HG02840 (cell line): Measurements from ENCODE around the gene COBL.

Experiments
- ATAC-seq: cut with Tn5 transposase; IDR thresholded peaks from one replicate; pipeline ENCODE4 v1.9.1; 2021; ENCODE audit warnings: mild to moderate bottlenecking, moderate library complexity, moderate number of reproducible peaks; ENCODE audit not compliant: unreplicated experiment, low FRiP score

COBL gene

DNA sequence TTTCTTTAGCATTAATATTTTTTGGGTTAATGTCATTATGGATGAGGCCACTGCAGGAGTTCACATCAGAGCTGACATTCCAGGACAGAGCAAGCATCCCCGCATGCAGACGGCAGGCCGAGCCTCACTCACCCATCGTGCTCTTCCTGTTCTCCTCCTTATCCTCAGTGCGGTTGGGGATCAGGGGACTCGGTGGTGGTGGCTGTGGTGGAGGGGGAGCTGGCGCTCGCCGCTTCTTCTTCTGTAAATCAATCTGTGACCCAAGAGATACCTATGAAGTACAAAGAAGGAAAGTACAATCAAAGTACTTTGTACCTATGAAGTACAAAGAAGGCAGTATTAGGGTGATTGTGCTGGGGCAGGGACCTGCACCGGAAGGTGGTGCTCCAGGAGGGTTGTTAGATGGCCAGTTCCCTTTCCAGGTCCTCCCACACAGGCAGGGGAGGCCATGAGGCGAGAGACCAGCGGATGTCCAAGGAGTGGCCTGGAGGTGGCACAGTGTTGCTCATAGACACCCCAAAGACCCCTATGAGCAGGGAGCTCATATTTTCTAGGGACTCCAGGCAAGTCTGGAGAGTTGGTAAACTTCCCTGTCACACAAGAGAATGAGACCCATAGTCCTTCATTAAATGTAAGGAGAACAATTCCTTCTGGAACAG lies 231.4 kb downstream of the COBL start:
- ATAC-seq = no peak

GRCh38 chr7:51084121-51084520 lies 232.5 kb downstream of the COBL start:
- ATAC-seq = no peak

GRCh38 chr7:51082940-51083533 lies 233.6 kb downstream of the COBL start:
- no peak for ATAC-seq

GRCh38 chr7:51082096-51082840 lies 234.3 kb downstream of the COBL start:
- no peak for ATAC-seq

DNA sequence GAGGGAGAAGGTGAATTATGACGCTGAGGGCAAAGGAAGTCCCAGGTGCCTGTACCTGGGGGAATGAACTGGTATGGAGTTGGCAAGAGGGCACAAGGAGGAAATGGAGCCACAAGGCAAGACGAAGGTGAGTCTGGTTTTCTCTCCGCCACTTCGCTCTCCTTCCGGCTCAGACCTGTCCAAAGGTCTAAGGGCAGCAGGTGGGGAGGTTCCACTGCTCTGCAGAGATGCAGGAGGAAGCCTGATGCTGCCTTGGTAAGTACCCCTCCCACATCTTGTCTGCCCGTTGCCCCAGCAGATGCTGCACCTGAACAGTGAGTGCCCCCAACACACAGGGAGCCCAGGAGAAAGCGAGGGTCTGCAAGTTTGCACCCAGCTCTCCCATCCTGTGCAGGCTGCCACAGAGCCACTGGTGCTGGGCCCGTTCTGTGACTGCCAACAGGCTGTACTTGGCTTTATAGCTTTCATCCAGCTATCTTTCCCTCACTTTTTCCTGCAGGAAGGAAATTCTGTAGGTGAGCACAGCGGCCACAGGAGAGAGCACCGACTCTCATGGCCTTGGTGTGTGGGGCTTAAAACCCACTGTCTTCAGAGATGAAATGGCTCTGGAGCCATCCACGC lies 235.2 kb downstream of the COBL start:
- no peak for ATAC-seq

DNA sequence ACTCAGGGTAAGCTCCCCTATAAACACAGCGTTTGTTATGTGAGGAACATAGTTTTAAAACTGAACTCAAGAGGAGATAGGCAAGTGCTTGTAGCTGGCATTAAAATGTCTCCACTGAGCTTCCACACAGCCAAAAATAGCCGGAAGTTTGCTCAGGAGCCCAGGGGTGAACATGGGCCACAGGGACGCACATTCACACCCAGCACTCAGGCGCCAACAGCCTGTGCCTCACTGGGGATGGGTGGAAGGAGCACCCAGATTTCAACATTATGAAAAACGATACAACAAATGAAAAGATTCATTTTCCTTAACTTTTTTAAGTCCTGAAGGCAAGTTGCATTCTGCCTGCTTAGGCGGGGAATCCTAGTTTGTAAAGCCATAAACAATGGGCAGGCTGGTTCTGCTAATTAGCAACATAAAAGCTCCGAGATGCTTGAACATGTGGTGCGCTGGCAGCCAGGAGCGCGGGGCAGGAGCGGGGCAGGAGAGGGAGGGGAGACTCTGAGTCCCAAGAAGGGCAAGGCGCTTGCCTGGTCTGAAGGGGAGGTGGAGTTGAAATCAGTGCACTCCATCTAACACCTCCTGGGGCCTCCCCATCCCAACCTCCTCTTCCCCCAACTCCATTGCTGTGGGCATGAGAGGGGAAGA lies 235.9 kb downstream of the COBL start:
- no peak for ATAC-seq

- ATAC-seq = no peak
These were observed 236.4 kb downstream of the COBL start for GRCh38 chr7:51080216-51080615.

DNA sequence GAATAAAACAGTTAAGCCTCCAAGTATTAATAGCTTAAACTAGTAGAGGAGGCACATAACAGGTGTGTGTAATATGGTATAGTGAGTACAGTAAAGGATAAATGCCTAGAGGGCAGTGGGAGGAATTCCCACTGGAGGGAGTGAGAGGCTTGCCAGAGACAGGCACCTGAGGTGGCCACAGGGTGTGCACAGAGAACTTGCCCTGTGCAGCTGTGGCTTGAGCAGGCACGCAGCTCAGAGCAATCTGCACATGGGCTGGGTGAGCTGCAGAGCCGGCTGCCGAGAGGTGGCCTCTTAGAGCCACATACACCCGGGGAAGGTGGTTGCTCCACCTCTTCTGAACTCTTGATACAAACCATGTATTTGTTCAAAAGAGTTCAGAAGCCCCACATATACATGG lies 237.1 kb downstream of the COBL start:
- no peak for ATAC-seq

GRCh38 chr7:51078653-51079052 lies 238.0 kb downstream of the COBL start:
- ATAC-seq = no peak

DNA sequence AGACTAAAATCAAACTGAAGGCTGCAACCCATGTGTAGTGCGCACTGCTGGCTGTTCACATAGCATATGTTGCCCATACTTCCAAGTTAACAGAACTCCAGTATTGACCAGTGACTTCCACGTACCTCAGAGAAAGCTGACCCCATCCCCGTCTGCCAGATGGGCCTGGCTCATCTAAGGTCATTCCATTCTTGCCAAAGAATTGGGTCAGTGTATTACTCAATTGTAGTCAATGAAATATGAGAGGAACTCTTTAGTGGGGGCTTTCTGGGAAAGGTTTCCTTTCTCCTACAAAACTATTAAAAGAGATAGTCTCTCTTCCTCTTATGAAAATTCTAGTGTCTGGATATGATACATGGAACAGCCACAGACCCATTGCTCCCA lies 238.6 kb downstream of the COBL start:
- no peak for ATAC-seq

DNA sequence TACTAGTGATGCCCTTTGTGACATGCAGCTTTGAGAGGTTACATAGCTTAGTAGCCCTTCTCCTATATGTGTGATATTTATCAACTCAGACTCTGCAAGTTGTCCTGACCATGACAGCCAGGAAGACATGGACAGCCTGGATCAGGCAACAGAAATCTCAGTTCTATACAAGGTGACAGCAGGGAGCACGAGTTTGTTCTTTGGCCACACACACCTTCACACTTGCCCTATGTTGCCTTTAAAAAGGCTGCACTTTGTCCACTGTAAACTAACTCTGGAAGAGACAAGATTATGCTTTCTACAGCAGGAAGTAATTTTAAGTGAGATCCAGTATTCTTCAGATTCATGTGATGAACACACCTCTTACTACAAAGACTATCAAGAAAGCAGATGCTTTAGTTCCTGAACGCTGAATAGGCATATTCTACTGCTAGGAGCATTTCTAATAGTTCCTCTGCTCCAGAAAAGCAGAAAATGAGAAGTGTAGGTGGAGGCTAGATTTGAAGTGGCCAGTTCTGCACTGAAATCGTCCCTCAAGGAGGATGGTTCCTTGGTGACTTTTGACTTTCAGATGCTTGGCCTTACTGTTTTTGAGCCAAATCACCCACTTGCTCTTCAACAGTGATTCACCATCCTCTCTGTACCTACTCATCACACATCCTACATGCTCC lies 239.2 kb downstream of the COBL start:
- ATAC-seq = no peak

- no peak for ATAC-seq
These were observed 240.7 kb downstream of the COBL start for GRCh38 chr7:51075681-51076580.

DNA sequence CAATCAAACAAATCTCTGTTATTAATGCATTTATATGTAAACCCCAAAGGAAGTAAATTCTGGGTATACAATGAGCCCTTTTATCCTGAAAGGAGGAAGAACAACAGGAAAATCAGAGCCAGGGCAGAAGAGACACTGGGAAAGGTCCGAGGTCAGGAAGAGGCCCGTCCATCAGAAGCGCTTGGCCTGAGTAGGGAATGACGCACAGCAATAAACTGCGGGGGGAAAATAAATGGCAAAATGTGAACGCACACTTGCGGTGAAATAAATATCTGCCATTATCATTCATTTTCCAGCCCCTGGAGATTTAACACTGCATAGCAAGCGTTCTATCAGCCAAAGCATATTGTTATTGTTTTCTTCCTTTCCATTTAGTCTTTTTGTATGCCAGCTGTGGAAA lies 243.4 kb downstream of the COBL start:
- no peak for ATAC-seq

DNA sequence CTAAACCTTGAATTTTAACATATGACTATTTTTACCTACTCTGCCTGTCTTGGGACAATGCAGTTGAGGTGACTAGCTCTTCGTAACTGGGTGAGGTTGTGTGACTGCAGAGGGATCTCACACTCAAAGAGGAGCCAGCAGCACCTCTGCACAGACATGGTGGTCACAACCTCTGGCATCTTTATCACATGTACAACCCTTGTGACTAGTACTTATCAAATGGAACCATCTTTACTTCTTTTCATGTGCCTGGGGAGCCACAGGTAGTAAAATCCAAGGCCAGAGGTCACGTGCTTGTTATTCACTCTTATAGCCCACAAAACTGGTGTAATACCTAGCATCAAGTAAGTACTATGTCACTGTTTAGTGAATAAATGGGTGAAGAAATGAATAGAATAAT lies 244.3 kb downstream of the COBL start:
- no peak for ATAC-seq

DNA sequence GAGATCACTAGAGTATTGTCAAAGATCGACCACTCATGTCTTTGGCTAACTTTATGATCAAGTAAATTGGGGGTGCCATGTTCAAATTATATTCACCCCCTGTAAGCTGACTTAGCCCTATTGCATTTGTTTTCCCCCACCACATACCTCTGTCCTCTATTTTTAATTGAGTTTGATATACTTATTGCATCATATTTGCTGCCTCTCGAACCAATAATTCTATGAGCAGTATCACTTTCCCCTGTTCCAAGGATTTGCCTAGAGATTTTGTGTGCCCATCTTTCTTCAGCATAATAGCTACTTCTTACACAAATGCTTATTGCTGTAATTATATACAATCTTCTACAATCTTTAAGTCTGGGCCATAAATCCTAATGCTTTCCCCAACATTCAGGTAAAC lies 245.2 kb downstream of the COBL start:
- no peak for ATAC-seq

DNA sequence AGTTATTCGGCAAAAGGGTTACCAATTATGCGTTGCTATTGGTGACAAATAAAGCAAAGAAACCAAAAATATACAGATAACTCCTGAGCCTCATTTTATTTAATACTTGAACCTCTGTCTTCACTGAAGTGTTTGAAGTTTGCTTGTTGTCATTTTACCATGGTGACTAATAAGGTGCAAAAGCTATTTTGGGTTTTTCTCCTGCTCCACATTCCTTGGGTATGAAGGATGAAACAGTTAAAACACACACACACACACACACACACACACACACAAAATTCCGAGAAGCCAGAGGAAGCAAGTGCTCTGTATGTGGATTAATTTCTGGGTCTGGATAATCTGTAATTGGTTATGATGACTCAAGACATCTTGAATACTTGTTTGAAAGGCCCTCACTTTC lies 246.5 kb downstream of the COBL start:
- no peak for ATAC-seq

GRCh38 chr7:51069411-51070083 lies 247.1 kb downstream of the COBL start:
- ATAC-seq = no peak

DNA sequence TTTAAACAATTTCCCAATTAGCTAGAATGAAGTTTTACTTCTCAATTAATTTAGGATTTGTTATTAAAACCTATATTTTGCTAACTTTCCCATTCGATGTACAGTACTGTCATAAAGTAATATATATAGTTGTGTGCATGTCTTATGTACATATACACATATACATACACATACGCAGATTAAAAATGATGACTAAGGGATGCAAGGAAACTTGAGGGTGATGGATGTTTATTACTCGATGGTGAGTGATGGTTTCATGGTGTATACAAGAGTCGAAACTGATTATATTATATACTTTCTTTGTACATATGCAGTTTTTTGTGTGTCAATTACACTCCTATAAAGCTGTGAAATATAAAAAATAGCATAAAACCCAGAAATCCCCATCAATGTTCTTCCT lies 248.2 kb downstream of the COBL start:
- no peak for ATAC-seq

GRCh38 chr7:51067757-51068156 lies 248.9 kb downstream of the COBL start:
- no peak for ATAC-seq
